ENCODE results near the gene ERGIC1.
"Not testable (repeated sequence)": the region's sequence is repeated elsewhere in the genome, so short reads cannot be mapped to it uniquely, and the experiment has no call there.

Gene ERGIC1

DNA sequence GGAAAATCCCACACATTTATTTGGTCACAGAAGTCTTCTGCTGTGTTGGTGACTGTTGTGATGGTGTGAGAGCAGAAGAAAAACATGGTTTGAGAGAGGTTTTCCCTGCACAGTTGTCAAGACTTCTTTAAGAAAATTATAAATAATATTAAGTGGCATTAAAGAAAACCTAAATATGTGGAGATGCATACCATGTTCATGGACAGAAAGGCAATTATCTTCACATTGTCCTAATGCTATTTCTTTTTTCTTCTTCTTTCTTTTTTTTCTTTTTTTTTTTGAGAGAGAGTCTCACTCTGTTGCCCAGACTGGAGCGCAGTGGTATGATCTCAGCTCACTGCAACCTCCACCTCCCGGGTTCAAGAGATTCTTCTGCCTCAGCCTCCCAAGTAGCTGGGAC is 24.3 kb upstream of the ERGIC1 start:
- no peak for DNase-seq (ENCODE audit: low read depth, low spot score)
- H3K4me3 ChIP-seq (ENCODE audit: low read depth, low read length) = no peak overlapping the region
- no peak for TF ChIP-seq CTCF (IDR thresholded peaks at IDR 0.05; ENCODE audit: low read depth, low read length)
- in situ Hi-C loops (cut with HindIII; ENCODE audit: low sequenced_read_pairs) = no loop called here

- H3K4me3 ChIP-seq (ENCODE audit: low read depth, low read length); in situ Hi-C loops (cut with HindIII; ENCODE audit: low sequenced_read_pairs); DNase-seq (ENCODE audit: low read depth, low spot score): not testable (repeated sequence)
Observed at GRCh38 chr5:172810996-172811395, 23.1 kb upstream of the ERGIC1 start.

DNA sequence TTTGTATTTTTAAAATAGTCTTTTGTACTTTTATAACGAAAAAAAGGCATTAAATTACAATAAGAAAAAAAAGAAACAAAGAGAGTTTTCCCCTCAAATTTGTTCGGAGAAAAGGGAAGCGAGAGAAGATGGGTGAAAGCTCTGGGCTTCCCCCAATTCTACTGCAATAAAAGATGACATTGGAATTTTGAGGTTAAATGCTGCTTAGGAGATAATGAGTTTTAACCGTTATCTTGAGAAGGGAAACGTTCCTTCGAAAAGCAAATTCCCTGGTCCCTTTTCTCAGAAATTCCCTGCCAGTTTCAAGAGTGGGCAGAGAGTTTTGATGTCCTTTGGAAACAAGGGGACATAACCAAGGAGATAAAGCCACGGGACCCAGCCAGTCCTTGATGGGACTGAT is 18.4 kb upstream of the ERGIC1 start:
- in situ Hi-C loops (cut with HindIII; ENCODE audit: low sequenced_read_pairs) = no loop called here
- TF ChIP-seq CTCF (IDR thresholded peaks at IDR 0.05; ENCODE audit: low read depth, low read length) = no peak
- no peak for DNase-seq (ENCODE audit: low read depth, low spot score)
- H3K4me3 ChIP-seq (ENCODE audit: low read depth, low read length) = no peak overlapping the region

DNA sequence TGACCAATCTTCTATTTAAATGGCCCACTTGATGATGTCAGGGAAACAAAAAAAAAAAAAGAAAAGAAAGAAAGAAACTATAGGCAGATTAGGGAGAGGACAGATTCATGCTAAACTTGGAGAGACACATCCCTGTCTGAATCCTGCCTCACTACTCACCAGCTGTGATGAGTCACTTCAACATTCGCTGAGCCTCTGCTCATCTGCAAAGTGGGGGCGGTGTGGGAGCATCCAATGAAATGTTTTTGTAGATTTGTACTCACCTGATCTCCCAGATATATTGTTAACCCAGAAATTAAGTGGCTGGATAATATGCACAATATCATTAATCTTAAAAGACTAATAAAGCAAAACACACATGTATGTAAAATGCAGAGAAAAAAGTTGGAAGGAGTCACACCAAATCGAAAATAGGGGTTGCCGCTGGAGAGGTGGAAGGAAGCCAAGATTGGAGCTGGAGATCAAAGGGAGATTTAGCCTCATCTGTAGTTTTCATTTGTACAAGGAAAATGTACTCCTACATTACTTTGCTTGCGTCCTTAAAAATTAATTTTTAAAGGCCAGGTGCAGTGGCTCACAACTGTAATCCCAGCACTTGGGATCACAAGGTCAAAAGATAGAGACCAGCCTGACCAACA is 17.0 kb upstream of the ERGIC1 start:
- no peak for TF ChIP-seq CTCF (IDR thresholded peaks at IDR 0.05; ENCODE audit: low read depth, low read length)
- in situ Hi-C loops (cut with HindIII; ENCODE audit: low sequenced_read_pairs) = no loop called here

DNA sequence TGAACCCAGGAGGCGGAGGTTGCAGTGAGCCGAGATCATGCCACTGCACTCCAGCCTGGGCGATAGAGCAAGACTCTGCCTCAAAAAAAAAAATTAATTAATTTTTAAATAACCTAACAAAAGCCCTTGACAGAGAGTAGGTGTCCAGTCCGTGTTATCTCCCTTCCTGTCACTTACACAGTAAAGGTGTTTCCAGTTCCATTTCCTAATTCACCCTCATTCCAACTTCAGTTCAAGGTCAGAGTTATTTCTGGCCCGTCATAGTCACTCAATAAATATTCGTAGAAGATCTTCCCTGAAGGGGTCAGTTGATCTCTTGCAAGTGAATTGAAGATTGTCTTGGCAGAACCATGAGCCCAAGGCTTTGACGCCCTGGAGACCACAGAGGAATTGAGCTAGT is 16.4 kb upstream of the ERGIC1 start:
- no peak for DNase-seq (ENCODE audit: low read depth, low spot score)
- no peak overlapping the region for H3K4me3 ChIP-seq (ENCODE audit: low read depth, low read length)
- in situ Hi-C loops (cut with HindIII; ENCODE audit: low sequenced_read_pairs) = no loop called here
- TF ChIP-seq CTCF (IDR thresholded peaks at IDR 0.05; ENCODE audit: low read depth, low read length) = no peak

More for the DNA sequence above, 17.0 kb upstream of the ERGIC1 start:
- H3K4me3 ChIP-seq (ENCODE audit: low read depth, low read length) = no peak overlapping the region
- DNase-seq (ENCODE audit: low read depth, low spot score) = peak; percentile 75

DNA sequence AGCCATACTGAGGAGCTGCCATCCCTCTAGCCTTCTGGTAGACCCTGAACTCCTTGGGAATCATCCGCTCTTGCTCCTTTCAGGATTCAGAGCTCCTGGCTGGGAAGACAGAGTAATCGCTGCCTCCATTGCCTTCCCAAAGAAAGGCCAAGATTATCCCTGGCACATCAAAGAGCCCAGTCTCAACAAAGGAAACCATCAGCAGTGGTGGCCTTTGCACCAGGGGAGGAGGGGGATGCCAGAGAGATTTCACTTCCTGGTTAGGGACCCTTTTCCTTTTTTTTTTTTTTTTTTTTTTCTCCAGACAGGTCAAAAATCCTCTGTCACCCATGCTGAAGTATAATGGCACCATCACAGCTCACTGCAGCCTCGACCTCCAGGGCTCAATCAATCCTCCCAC is 16.0 kb upstream of the ERGIC1 start:
- no peak for DNase-seq (ENCODE audit: low read depth, low spot score)
- no peak for TF ChIP-seq CTCF (IDR thresholded peaks at IDR 0.05; ENCODE audit: low read depth, low read length)
- in situ Hi-C loops (cut with HindIII; ENCODE audit: low sequenced_read_pairs) = no loop called here
- H3K4me3 ChIP-seq (ENCODE audit: low read depth, low read length) = no peak overlapping the region

DNA sequence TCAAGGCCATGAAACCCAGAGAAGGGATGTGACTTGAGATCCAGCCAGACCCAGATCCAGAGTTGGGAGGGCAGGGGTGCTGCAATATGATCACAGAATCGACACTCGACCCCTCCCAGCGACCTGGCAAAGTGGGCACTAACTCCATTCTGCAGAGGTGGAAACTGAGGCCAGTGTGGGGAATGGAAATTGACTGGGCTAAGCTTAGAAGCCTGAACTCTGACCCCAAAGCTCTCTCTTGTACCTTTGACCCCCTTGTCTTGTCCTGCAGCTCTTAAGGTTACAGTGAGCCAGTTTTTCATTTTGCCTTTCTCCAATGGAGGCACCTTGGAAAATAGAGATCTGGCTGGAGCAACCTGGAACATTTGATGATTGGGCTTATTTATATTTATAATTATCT is 14.5 kb upstream of the ERGIC1 start:
- DNase-seq (ENCODE audit: low read depth, low spot score) = no peak
- in situ Hi-C loops (cut with HindIII; ENCODE audit: low sequenced_read_pairs) = no loop called here
- no peak for TF ChIP-seq CTCF (IDR thresholded peaks at IDR 0.05; ENCODE audit: low read depth, low read length)
- no peak overlapping the region for H3K4me3 ChIP-seq (ENCODE audit: low read depth, low read length)
